GM18868 (cell line): Measurements from ENCODE around the gene CACFD1.

ENCODE experiments used
- ATAC-seq: cut with Tn5 transposase; IDR thresholded peaks from one replicate; pipeline ENCODE4 v1.9.1; 2021; ENCODE audit warnings: mild to moderate bottlenecking, moderate library complexity; ENCODE audit not compliant: unreplicated experiment

The CACFD1 gene

DNA sequence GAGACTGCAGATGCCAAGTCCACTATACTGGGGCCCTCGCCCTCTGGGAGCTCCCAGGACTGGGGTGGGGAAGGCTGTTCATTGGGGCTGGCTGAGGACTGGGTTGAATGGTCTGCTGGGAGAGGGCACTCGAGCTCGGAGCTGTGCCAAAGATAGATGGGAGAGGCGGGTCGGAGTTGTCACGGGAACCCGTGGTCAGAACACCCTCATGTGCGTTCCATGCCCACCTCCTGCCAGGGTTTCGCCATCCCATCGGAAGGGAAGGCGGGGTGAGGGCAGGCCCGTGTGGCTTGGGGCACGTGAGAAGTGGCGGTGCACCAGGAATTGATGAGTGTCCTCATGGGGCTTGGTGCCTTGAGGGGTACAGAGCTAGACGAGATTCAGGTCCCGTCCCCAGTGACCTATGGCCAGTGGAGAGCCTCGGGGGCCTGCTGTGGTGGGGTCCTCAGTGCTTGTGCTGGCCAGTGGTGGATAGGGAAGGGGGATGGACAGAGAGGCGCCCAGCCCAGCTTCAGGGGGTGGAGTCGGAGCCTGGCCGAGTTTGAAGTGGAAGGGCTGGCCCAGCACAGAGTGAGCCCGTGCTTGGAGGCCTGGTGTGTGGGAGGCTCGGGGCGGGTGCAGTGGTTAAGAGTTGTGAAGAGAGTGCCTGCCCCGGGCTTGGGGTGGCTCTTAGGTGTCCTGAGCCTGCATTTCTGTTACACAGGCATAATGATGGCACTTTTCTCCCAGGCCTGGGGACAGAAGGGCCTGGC, 4.3 kb downstream of the CACFD1 start:
- ATAC-seq, result no peak

DNA sequence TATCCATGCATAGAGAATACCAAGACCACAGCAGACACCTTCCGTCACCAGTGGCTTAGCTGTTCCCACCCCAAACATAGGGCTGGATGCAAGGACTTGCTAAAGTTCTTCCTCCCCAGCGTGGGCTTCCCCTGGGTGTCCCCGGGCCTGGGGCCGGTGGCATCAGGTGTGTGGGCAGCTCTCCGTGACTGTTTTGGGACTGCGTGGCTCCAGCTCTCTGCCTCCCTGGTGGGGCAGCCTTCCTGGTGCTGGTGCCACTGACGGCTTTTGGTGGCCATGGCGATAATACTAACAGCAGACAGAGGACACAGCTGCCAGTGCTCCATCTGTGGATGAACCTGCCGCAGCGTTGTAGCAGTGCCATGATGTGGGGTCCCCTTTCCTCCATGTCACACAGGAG, 4.9 kb downstream of the CACFD1 start:
- no peak for ATAC-seq

DNA sequence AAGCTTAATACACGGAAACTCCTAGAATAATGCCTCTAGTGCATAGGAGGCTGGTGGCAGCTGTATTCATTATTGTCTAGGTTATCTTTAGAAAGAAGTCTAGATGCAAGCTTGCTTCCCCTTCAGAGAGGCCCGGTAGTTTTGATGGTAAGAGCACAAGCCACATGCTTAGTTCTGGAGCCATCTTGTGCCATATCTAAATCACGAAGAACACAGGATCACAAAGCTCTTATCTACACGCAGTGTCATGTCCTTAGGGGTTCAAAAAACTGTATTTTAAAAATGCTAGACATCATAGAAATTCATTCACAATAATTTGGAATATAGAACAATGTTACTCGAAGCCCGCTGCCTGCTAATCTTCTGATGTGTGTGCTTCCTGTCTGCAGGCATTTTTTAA, 6.2 kb downstream of the CACFD1 start:
- ATAC-seq, result no peak

- no peak for ATAC-seq
Measured at GRCh38 chr9:133467101-133467500, 7.3 kb downstream of the CACFD1 start.

DNA sequence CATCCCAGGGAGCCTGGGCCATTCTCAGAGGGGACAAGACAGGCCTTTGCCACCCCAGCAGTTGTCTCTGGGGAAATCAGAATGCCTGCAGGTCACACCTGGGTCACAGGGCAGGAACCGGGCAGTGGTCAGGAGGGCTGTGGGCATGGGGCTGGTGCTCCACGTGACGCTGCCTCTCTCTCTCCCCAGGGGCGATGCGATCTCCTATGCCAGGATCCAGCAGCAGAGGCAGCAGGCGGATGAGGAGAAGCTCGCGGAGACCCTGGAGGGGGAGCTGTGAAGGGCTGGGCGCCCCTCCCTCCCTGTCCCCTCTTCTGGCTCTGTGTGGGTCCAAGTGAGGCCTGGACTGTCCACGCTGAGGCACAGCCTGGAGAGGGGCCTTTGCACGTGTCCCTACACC, 8.6 kb downstream of the CACFD1 start:
- ATAC-seq, result no peak

GRCh38 chr9:133468777-133469421, 9.1 kb downstream of the CACFD1 start:
- no peak for ATAC-seq

- no peak for ATAC-seq
Measured at GRCh38 chr9:133470427-133470924, 10.7 kb downstream of the CACFD1 start.

DNA sequence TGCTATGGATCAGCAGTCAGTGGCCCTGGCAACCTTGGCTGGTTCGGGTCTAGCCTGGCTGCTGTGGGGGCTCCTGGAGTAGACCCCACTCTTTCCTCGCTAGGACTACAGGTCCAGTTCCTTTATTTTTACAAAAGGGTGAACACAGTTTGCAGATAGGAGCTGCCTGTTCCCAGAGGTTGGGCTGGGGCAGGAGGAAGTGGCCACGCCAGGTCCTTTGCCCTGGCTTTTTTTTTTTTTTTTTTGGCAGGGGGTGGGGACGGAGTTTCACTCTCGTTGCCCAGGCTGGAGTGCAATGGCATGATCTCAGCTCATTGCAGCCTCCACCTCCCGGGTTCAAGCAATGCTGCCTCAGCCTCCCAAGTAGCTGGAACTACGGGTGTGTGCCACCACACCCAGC, 11.2 kb downstream of the CACFD1 start:
- ATAC-seq, result no peak

DNA sequence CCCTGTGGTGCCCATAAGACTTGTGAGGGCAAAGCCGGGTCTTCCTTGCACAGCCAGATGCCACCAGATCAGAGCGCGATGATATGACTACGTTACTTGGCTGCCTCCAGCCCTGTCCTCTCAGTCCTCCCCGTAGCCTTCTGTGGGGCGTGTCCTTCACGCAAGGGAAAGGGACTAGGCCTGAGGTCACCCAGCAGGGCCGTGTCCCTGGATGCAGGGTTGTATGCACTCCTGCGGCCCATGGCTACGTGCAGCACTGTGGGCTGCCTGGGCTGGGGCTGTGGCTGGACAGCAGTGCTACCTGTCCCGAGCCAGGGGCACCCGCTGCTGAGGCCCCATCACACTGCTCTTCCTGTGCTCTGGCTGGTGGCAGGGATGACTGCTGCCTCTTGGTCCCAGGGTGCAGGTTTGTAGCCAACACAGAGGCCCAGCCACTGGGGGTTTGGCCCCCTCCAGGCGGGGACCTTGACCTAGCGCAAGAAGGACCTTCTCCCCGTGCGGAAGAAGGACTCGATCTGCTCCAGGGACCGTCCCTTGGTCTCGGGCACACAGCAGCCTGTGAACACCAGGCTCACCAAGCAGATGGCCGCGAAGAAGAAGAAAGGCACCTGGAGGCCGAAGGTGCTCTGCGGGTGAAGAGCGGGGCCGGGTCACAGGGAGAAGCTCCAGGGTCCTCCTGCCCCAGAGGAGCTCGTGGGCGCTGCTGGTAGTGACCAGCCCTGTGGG, 11.9 kb downstream of the CACFD1 start:
- ATAC-seq, result no peak

- ATAC-seq, result no peak
Measured at GRCh38 chr9:133472277-133472645, 12.5 kb downstream of the CACFD1 start.

- no peak for ATAC-seq
Measured at GRCh38 chr9:133472753-133473378, 13.1 kb downstream of the CACFD1 start.

DNA sequence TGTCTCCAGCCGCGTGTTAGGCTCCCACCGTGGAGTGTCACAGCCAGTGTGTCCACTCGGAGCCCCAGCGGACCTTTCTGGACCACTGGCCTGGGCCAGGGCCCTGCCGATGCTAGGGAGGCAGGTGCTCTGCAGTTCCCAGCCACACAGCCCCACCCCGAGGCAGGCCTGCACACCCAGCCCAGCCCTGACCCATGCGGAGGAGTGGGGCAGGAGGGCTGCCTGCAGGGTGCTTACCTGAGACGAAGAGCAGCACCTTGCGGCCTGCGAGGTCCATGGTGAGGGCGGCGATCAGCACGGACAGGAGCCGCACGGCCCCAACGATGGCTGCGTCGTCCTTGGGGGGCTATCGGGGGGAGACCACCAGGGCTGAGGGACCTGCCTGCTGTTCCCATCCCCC, 14.0 kb downstream of the CACFD1 start:
- ATAC-seq, result no peak

GRCh38 chr9:133474215-133474614, 14.4 kb downstream of the CACFD1 start:
- ATAC-seq, result no peak

DNA sequence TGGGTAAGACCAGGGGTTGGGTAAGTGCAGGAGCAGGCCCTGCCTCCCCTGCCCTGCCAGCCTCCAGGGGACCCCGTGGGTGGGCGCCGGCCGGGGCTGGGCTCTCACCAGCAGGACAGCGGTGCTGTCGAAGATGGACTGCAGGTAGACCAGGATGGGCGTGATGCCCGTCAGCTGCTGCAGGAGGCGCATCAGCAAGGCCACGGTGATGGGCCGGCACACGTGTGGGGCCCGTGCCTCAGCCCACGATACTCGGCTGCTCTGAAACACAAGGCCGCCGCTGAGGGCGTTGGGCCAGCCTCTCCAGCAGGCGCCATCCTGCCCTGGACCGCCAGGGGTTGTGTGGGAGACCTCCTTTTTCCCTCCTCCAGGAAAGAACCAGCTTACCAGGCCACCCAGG, 15.1 kb downstream of the CACFD1 start:
- no peak for ATAC-seq

DNA sequence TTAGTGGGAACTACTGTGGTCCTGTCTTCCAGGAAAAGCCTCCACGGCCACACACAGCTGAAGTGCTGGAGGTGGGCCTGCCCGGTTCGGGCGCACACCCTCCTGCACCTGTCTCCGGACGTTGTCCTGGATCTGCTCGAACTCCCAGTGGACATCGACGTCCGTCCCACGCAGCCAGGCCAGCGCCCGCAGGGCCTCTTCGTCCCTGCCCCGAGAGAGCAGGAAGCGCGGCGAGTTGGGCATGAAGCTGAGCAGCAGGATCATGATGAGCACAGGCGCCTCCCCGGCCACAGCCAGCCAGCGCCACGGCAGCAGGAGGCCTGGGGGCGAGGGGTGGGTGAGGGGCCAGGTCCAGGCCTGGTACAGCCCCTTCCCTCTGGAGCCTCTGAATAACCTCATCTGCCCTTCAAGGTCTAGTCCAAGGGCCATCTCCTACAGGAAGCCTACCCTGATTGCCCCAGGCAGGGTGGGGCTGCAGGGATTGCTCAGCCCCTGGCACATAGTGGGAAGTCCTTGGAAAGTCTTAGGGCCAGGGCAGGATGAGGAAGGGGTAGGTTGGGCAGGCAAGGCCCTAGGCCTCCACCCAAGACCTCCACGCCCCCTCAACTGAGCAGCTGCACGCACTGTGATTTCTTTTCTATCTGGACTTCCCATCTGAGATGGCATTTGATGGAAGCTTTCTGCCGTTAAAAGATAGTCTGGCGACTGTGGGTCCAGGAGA, 15.7 kb downstream of the CACFD1 start:
- no peak for ATAC-seq

GRCh38 chr9:133476036-133476931, 16.5 kb downstream of the CACFD1 start:
- no peak for ATAC-seq

- ATAC-seq, result no peak
Measured at GRCh38 chr9:133476941-133477340, 17.2 kb downstream of the CACFD1 start.

DNA sequence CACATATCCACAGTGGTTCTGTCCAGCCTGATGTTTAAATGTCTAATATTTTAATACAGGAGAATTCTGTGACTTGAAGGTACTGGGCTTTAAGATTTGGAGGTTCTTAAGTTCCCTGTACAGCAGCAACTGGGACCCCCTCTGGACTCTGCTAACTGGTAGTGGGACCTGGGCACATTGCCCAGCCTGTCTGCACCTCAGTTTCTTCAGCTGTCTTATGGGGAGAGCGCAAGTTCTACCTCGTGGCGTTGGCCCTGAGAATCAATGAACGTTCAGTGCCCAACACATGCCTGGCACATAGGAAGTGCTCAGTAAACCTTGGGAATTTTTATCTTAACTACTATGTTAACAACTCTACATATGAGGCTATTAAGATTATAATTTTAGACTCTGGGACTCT, 17.7 kb downstream of the CACFD1 start:
- ATAC-seq, result no peak

DNA sequence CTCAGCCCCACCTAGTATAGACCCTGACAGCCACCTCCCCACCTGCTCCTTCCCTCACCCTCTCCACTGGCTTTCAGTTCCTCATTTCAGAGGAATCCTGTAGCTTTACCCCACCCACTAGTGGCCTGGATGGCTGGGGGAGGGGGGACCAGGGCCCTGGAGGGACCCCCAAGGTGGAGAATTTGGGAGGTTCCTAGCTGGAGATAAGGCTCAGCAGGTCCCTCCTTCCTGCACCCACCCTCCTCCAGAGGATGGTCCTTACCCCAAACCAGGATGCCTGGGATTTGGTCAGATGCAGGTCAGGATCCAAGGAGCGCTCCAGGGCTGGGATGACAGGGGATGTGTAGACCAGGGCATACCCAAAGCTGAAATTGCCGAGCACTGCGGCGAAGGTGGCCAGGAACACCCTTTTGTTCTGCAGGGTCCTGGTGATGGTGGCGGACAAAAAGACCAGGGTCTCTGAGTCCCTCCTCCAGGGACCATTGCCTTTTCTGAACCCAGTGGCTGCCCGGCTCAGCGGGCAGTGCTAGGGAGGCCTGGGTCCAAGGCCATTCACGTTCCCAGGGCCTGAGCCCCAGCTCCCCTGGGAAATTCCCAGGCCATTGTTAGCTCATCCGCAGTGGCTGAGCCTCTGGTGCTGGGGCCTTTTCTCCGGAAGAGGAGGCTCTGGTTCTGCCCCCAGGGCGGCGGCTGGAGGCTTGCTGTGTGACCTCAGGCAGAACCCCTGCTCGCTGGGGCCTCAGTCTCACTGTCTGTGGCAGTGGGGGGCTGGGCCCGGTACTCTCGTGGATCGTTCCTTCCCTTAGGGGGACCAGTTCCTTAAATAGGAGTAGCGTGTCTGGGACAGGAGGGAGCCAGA, 18.4 kb downstream of the CACFD1 start:
- peak; percentile 35 for ATAC-seq
